Gastrocnemius medialis (tissue), 4 donors: ENCODE results near the gene PRRG4. TPM values are rescaled to one million over a fixed set of nuclear protein-coding genes. Genes with fewer than 3 reads are reported as not detected.
A peak's percentile ranks its signal among the peaks of the same experiment; 100 is the strongest.
"Not testable (repeated sequence)": the region's sequence is repeated elsewhere in the genome, so short reads cannot be mapped to it uniquely, and the experiment has no call there.

Experiments
- ATAC-seq, 2 donors: fragments of 150-250 bp; one replicate each; pipeline ENCODE4 v1.9.1; 2016
- DNase-seq, 2 donors: peaks; one replicate each; pipeline ENCODE4 v3.0.0-alpha.2; 2019
- H3K27ac ChIP-seq, 4 donors: fragments of 200-600 bp; sonication (generic); 1 replicate in 1 of 4; 2 replicates in 3 of 4; pipeline ENCODE4 v1.5.1; 2016 to 2018; ENCODE audit warnings: mild to moderate bottlenecking in 2 of 4, moderate library complexity in 1 of 4
- H3K27me3 ChIP-seq, 3 donors: fragments of 200-600 bp; sonication (generic) in 2 of 3; 1 replicate in 1 of 3; 2 replicates in 2 of 3; pipeline versions ENCODE4 v1.5.1 to v1.6.0; 2016 to 2019; ENCODE audit warnings: mild to moderate bottlenecking in 1 of 3, moderate library complexity in 1 of 3
- H3K36me3 ChIP-seq, 2 donors: fragments of 200-600 bp; sonication (generic) in 1 of 2; one replicate each; pipeline ENCODE4 v1.5.1; 2017 to 2018
- H3K4me1 ChIP-seq, 2 donors: fragments of 200-600 bp; sonication (generic) in 1 of 2; one replicate each; pipeline ENCODE4 v1.5.1; 2016 to 2017; ENCODE audit warnings: mild to moderate bottlenecking in 2 of 2
- H3K4me3 ChIP-seq, 4 donors: fragments of 200-600 bp; sonication (generic) in 3 of 4; 1 replicate in 1 of 4; 2 replicates in 3 of 4; pipeline ENCODE4 v1.5.1; 2016 to 2019; ENCODE audit warnings: mild to moderate bottlenecking in 2 of 4
- H3K9me3 ChIP-seq, 3 donors: fragments of 200-600 bp; sonication (generic) in 2 of 3; 1 replicate in 1 of 3; 2 replicates in 2 of 3; pipeline ENCODE4 v1.5.1; 2016 to 2019
- CTCF ChIP-seq, 5 experiments: fragments of 450-650 bp in 3 of 5; fragments of 200-600 bp in 2 of 5; sonication (generic) in 2 of 5; IDR thresholded peaks in 4 of 5; conservative IDR thresholded peaks in 1 of 5; 1 replicate in 4 of 5; 2 replicates in 1 of 5; pipeline ENCODE4 v1.5.1; 2016 to 2019; ENCODE audit warnings: antibody characterized with exemption in 5 of 5, mild to moderate bottlenecking in 3 of 5, moderate library complexity in 3 of 5
- POLR2A ChIP-seq, 2 donors: fragments of 450-650 bp; IDR thresholded peaks; one replicate each; pipeline ENCODE4 v1.6.1; 2017; ENCODE audit warnings: antibody characterized with exemption in 2 of 2, mild to moderate bottlenecking in 2 of 2, moderate library complexity in 2 of 2
- in situ Hi-C, 4 donors: fragments of 200-750 bp; cut with MboI; loops; one replicate each; pipeline versions ENCODE4 v1.15.0 to v1.8.0; 2017; ENCODE audit warnings: low sequenced_read_pairs in 4 of 4
- intact Hi-C: fragments of 100-400 bp; cut with DNase I; formaldehyde crosslinking; loops from one replicate; pipeline ENCODE4 v1.15.1; 2023; ENCODE audit warnings: low total_unique reads
- total RNA-seq, 4 donors: library from RNA; depleted of rRNA; stranded (reverse); fragments of >200 nt; gene quantifications; one replicate each; pipeline versions ENCODE4 v1.1.0 to v1.2.3, GENCODE V29; 2016

Gene PRRG4
- 1 to 10 TPM in 1 of 4 donors, under 1 TPM in 3; 0.46 to 1.8 (median 0.75) TPM for total RNA-seq

GRCh38 chr11:32829680-32830412, at the start of gene PRRG4:
PRRG4 (plus strand) TSS chr11:32829927; CDS start chr11:32830530, 603 bp downstream.
- in situ Hi-C loops, result no loop called here
- peaks cover 7 to 20% (median 14%) of the 10 kb centered on the region in 3 donors for H3K27me3 ChIP-seq
- peak within 1 kb of the TSS in 2 of 4 donors; percentile 18 to 32 for H3K27ac ChIP-seq
- peak; percentile 3 to 19 for DNase-seq
- TF ChIP-seq CTCF (IDR thresholded peaks at IDR 0.05 in 4 of 5, conservative IDR thresholded peaks at IDR 0.05 in 1 of 5) (no peak), POLR2A (IDR thresholded peaks at IDR 0.05) (no peak)
- H3K4me1 ChIP-seq, result peaks cover 4% of the 10 kb centered on the region in 2 donors
- intact Hi-C loops, result no loop called here
- no peaks in the 10 kb centered on the region for H3K9me3 ChIP-seq
- ATAC-seq, result peak in 1 of 2 donors; percentile 33
- H3K4me3 ChIP-seq, result peak within 1 kb of the TSS; percentile 51 to 72 (median 55)
- no peaks in the 10 kb centered on the region for H3K36me3 ChIP-seq

- H3K9me3 ChIP-seq, H3K4me1 ChIP-seq, intact Hi-C loops, DNase-seq, H3K27ac ChIP-seq, H3K4me3 ChIP-seq, ATAC-seq, H3K27me3 ChIP-seq, H3K36me3 ChIP-seq: not testable (repeated sequence)
- in situ Hi-C loops, result loop anchor here in 1 of 4 donors (25.0 kb wide), 1 partner anchor 469 kb away; no protein-coding TSS in a partner anchor
These were observed 48.9 kb upstream of the PRRG4 start for GRCh38 chr11:32780839-32781238.

GRCh38 chr11:32781721-32782120, 48.0 kb upstream of the PRRG4 start:
- Histone ChIP-seq H3K4me3 (no peak overlapping the region), H3K4me1 (no peaks in the 10 kb centered on the region), H3K27ac (no peak overlapping the region), H3K9me3 (no peaks in the 10 kb centered on the region), H3K36me3 (no peaks in the 10 kb centered on the region), H3K27me3 (no peaks in the 10 kb centered on the region)
- DNase-seq, result no peak
- intact Hi-C loops, result no loop called here
- ATAC-seq, result no peak
- TF ChIP-seq CTCF (IDR thresholded peaks at IDR 0.05 in 4 of 5, conservative IDR thresholded peaks at IDR 0.05 in 1 of 5) (no peak), POLR2A (IDR thresholded peaks at IDR 0.05) (no peak)
- in situ Hi-C loops, result loop anchor here in 1 of 4 donors (25.0 kb wide), 1 partner anchor 469 kb away; no protein-coding TSS in a partner anchor

GRCh38 chr11:32785262-32785661, 44.5 kb upstream of the PRRG4 start:
- Histone ChIP-seq H3K9me3 (no peaks in the 10 kb centered on the region), H3K36me3 (no peaks in the 10 kb centered on the region), H3K27me3 (no peaks in the 10 kb centered on the region), H3K4me3 (no peak overlapping the region), H3K4me1 (no peaks in the 10 kb centered on the region), H3K27ac (no peak overlapping the region)
- ATAC-seq (no peak), DNase-seq (no peak)
- TF ChIP-seq POLR2A (IDR thresholded peaks at IDR 0.05), result no peak
- TF ChIP-seq CTCF (IDR thresholded peaks at IDR 0.05 in 4 of 5, conservative IDR thresholded peaks at IDR 0.05 in 1 of 5), result no peak
- in situ Hi-C loops, result loop anchor here in 1 of 4 donors (25.0 kb wide), 1 partner anchor 473 kb away; no protein-coding TSS in a partner anchor
- intact Hi-C loops, result no loop called here

- intact Hi-C loops, result no loop called here
- in situ Hi-C loops, result loop anchor here in 1 of 4 donors (25.0 kb wide), 1 partner anchor 475 kb away; no protein-coding TSS in a partner anchor
These were observed 42.9 kb upstream of the PRRG4 start for GRCh38 chr11:32786811-32787210.

More at GRCh38 chr11:32786811-32787210, 42.9 kb upstream of the PRRG4 start:
- Histone ChIP-seq H3K9me3 (no peaks in the 10 kb centered on the region), H3K27ac (no peak overlapping the region), H3K27me3 (no peaks in the 10 kb centered on the region), H3K36me3 (no peaks in the 10 kb centered on the region), H3K4me3 (no peak overlapping the region), H3K4me1 (no peaks in the 10 kb centered on the region)
- DNase-seq, result no peak
- no peak for ATAC-seq
- TF ChIP-seq CTCF (IDR thresholded peaks at IDR 0.05 in 4 of 5, conservative IDR thresholded peaks at IDR 0.05 in 1 of 5) (no peak), POLR2A (IDR thresholded peaks at IDR 0.05) (no peak)
